H1 (cell line): Measurements from ENCODE around the gene GASK1B. TPM values are rescaled to one million over a fixed set of nuclear protein-coding genes. Genes with fewer than 3 reads are reported as not detected.

Experiments
- CTCF ChIA-PET: fragments of 300-600 bp; sonication (Branson Sonifier 250); formaldehyde crosslinking; loops from one replicate; lab custom pipeline; 2021; ENCODE audit not compliant: partially characterized antibody; lab: Charles Lee
- POLR2A ChIA-PET: fragments of 300-600 bp; sonication (Branson Sonifier 250); formaldehyde crosslinking; loops from one replicate; lab custom pipeline; 2021; ENCODE audit warnings: inconsistent platforms; ENCODE audit not compliant: partially characterized antibody; lab: Charles Lee
- DNase-seq, 2 experiments: peaks; one replicate each; pipeline versions ENCODE4 v3.0.0 to v3.0.0-alpha.2; 2010 to 2022; ENCODE audit warnings: low spot score in 2 of 2, low read depth in 1 of 2, mixed read lengths in 1 of 2
- FAIRE-seq: peaks from 2 replicates; lab custom pipeline; 2011; peaks lifted over from hg19 to GRCh38; lab: Jason Lieb, UNC
- H2AFZ ChIP-seq: 2 replicates; pipeline ENCODE4 v1.8.1; 2012; ENCODE audit warnings: low read length, inconsistent platforms
- H2AK5ac ChIP-seq: 2 replicates; pipeline ENCODE4 v1.6.1; 2013; ENCODE audit warnings: low read depth, low read length
- H2BK120ac ChIP-seq: replicated peaks from 2 replicates; pipeline ENCODE3; 2013; ENCODE audit warnings: low read depth, low read length, inconsistent platforms
- H2BK12ac ChIP-seq: 2 replicates; pipeline ENCODE4 v1.6.1; 2013; ENCODE audit warnings: low read depth, low read length
- H2BK15ac ChIP-seq: 2 replicates; pipeline ENCODE4 v1.6.1; 2013; ENCODE audit warnings: low read length
- H2BK20ac ChIP-seq: 2 replicates; pipeline ENCODE4 v1.6.1; 2013; ENCODE audit warnings: low read length
- H2BK5ac ChIP-seq: 2 replicates; pipeline ENCODE4 v1.6.1; 2013; ENCODE audit warnings: low read depth, low read length
- H3K14ac ChIP-seq: 2 replicates; pipeline ENCODE4 v1.6.1; 2013; ENCODE audit warnings: inconsistent platforms; ENCODE audit not compliant: insufficient read length
- H3K18ac ChIP-seq: 2 replicates; pipeline ENCODE4 v1.6.1; 2013; ENCODE audit warnings: low read length; ENCODE audit errors: extremely low read depth
- H3K23ac ChIP-seq: 2 replicates; pipeline ENCODE4 v1.6.1; 2013; ENCODE audit warnings: inconsistent platforms; ENCODE audit not compliant: insufficient read length
- H3K23me2 ChIP-seq: 2 replicates; pipeline ENCODE4 v1.6.1; 2013; ENCODE audit warnings: low read depth, low read length
- H3K27ac ChIP-seq: 2 replicates; pipeline ENCODE4 v1.6.1; 2011; ENCODE audit warnings: low read depth, low read length, inconsistent platforms
- H3K27me3 ChIP-seq, 4 experiments: replicated peaks in 1 of 4; 1 replicate in 1 of 4; 2 replicates in 3 of 4; pipeline versions ENCODE4 v1.6.1 to v1.8.1; 2011 to 2013; ENCODE audit warnings: low read length in 3 of 4, mild to moderate bottlenecking in 3 of 4, inconsistent platforms in 2 of 4, mixed read lengths in 2 of 4, moderate library complexity in 1 of 4; ENCODE audit not compliant: control insufficient read depth in 3 of 4, insufficient read depth in 3 of 4; ENCODE audit errors: extremely low read depth in 1 of 4
- H3K36me3 ChIP-seq, 4 experiments: 2 replicates each; pipeline versions ENCODE4 v1.6.1 to v1.8.1; 2011 to 2013; ENCODE audit warnings: mild to moderate bottlenecking in 4 of 4, low read length in 3 of 4, moderate library complexity in 2 of 4, control low read depth in 1 of 4, inconsistent platforms in 1 of 4; ENCODE audit not compliant: insufficient read depth in 4 of 4, control insufficient read depth in 2 of 4
- H3K4ac ChIP-seq: replicated peaks from 2 replicates; pipeline ENCODE3; 2013; ENCODE audit warnings: low read length, low read depth, mixed read lengths, inconsistent platforms; ENCODE audit not compliant: insufficient read length
- H3K4me1 ChIP-seq, 4 experiments: replicated peaks in 1 of 4; 1 replicate in 1 of 4; 2 replicates in 3 of 4; pipeline versions ENCODE4 v1.6.1 to v1.8.1; 2011 to 2013; ENCODE audit warnings: low read length in 3 of 4, inconsistent platforms in 2 of 4, mixed read lengths in 1 of 4; ENCODE audit not compliant: insufficient read depth in 4 of 4, control insufficient read depth in 3 of 4
- H3K4me2 ChIP-seq, 2 experiments: 2 replicates each; pipeline versions ENCODE4 v1.6.1 to v1.8.1; 2011 to 2013; ENCODE audit warnings: low read depth in 2 of 2, low read length in 2 of 2, control low read depth in 1 of 2, inconsistent platforms in 1 of 2, mild to moderate bottlenecking in 1 of 2; ENCODE audit not compliant: insufficient read depth in 1 of 2
- H3K4me3 ChIP-seq, 4 experiments: fragments of 200-600, 300-600 bp in 1 of 4; sonication (generic), shearing (Covaris generic), sonication (Bioruptor Twin) in 1 of 4; 2 replicates each; pipeline versions ENCODE4 v1.5.1 to v1.8.1; 2011 to 2016; ENCODE audit warnings: low read length in 4 of 4, low read depth in 3 of 4, control low read depth in 2 of 4, inconsistent platforms in 2 of 4, mild to moderate bottlenecking in 2 of 4, mixed read lengths in 1 of 4, moderate library complexity in 1 of 4; ENCODE audit not compliant: insufficient read depth in 2 of 4; ENCODE audit errors: extremely low read depth in 1 of 4
- H3K56ac ChIP-seq: replicated peaks from 2 replicates; pipeline ENCODE3; 2013; ENCODE audit warnings: low read depth, mild to moderate bottlenecking, mixed read lengths, low read length, inconsistent platforms; ENCODE audit not compliant: insufficient read length
- H3K79me1 ChIP-seq: 2 replicates; pipeline ENCODE4 v1.6.1; 2013; ENCODE audit warnings: low read depth, low read length, control low read depth
- H3K79me2 ChIP-seq, 2 experiments: 2 replicates each; pipeline versions ENCODE4 v1.6.1 to v1.8.1; 2012 to 2013; ENCODE audit warnings: low read length in 2 of 2, mild to moderate bottlenecking in 2 of 2, inconsistent platforms in 1 of 2; ENCODE audit not compliant: insufficient read depth in 2 of 2, control insufficient read depth in 1 of 2
- H3K9ac ChIP-seq, 4 experiments: replicated peaks in 1 of 4; 1 replicate in 1 of 4; 2 replicates in 3 of 4; pipeline versions ENCODE4 v1.6.1 to v1.8.1; 2011 to 2013; ENCODE audit warnings: low read depth in 3 of 4, low read length in 3 of 4, control low read depth in 2 of 4, mild to moderate bottlenecking in 2 of 4, moderate library complexity in 2 of 4, inconsistent platforms in 1 of 4; ENCODE audit errors: extremely low read depth in 1 of 4
- H3K9me3 ChIP-seq, 2 experiments: 2 replicates each; pipeline versions ENCODE4 v1.6.1 to v1.8.1; 2012 to 2013; ENCODE audit warnings: mild to moderate bottlenecking in 2 of 2, moderate library complexity in 2 of 2, control low read depth in 1 of 2, inconsistent platforms in 1 of 2, low read depth in 1 of 2, low read length in 1 of 2, mixed read lengths in 1 of 2; ENCODE audit not compliant: insufficient read depth in 2 of 2
- H4K20me1 ChIP-seq, 2 experiments: replicated peaks in 1 of 2; 2 replicates each; pipeline versions ENCODE3 to v1.8.1; 2011 to 2013; ENCODE audit warnings: inconsistent platforms in 2 of 2, low read length in 2 of 2, mild to moderate bottlenecking in 1 of 2; ENCODE audit not compliant: insufficient read depth in 2 of 2, control insufficient read depth in 1 of 2
- H4K5ac ChIP-seq: 2 replicates; pipeline ENCODE4 v1.6.1; 2013; ENCODE audit warnings: low read length, low read depth, mixed read lengths, inconsistent platforms; ENCODE audit not compliant: insufficient read length
- H4K8ac ChIP-seq: 2 replicates; pipeline ENCODE4 v1.8.0; 2013; ENCODE audit warnings: mild to moderate bottlenecking, moderate library complexity, low read length, inconsistent platforms; ENCODE audit not compliant: insufficient read depth; ENCODE audit errors: extremely low read depth
- H4K91ac ChIP-seq: replicated peaks from 2 replicates; pipeline ENCODE3; 2013; ENCODE audit warnings: low read length, mixed read lengths, inconsistent platforms; ENCODE audit not compliant: insufficient read length
- HDAC2 ChIP-seq, 2 experiments: fragments of 300-600 bp in 1 of 2; sonication (generic) in 1 of 2; IDR thresholded peaks; 2 replicates each; pipeline ENCODE4 v1.6.1; 2011 to 2012; ENCODE audit warnings: low read depth in 2 of 2, low read length in 2 of 2, mild to moderate bottlenecking in 2 of 2, moderate library complexity in 2 of 2, borderline replicate concordance in 1 of 2, inconsistent platforms in 1 of 2
- SAP30 ChIP-seq: fragments of 300-600 bp; sonication (generic); IDR thresholded peaks from 2 replicates; pipeline ENCODE4 v1.7.1; 2012; ENCODE audit warnings: low read length, moderate library complexity, mild to moderate bottlenecking, inconsistent platforms; ENCODE audit not compliant: insufficient read depth, insufficient replicate concordance
- SP1 ChIP-seq: IDR thresholded peaks from 2 replicates; pipeline ENCODE4 v1.6.1; 2011; ENCODE audit warnings: low read depth, low read length
- TCF12 ChIP-seq: IDR thresholded peaks from 2 replicates; pipeline ENCODE4 v1.6.1; 2011; ENCODE audit warnings: low read depth, mild to moderate bottlenecking, low read length
- WGBS, 2 experiments: shearing (Covaris generic) in 1 of 2; methylation state at CpG; one replicate each; pipeline versions ENCODE4 v1.1.6 to v1.1.7; 2013 to 2015; ENCODE audit warnings: low lambda C conversion rate in 2 of 2, mixed read lengths in 2 of 2, inconsistent platforms in 1 of 2, low coverage in 1 of 2, missing lambda C conversion rate in 1 of 2; ENCODE audit not compliant: insufficient replicate concordance in 2 of 2, insufficient coverage in 1 of 2, insufficient read length in 1 of 2; ENCODE audit errors: extremely low coverage in 1 of 2, missing lambda C conversion rate in 1 of 2; 5-methylcytosine and 5-hydroxymethylcytosine counted together
- polyA plus RNA-seq, 7 experiments: library from polyadenylated mRNA; depleted of rRNA in 3 of 7; stranded (reverse) in 5 of 7; unstranded in 2 of 7; fragments of >200 nt in 5 of 7; fragments of 200-250 nt in 2 of 7; gene quantifications; 1 replicate in 5 of 7; 2 replicates in 1 of 7; 4 replicates in 1 of 7; pipeline versions ENCODE4 v1.2.1 to v1.2.3, GENCODE V29; 2011 to 2013; ENCODE audit warnings: missing spikeins in 2 of 7, mixed read lengths in 2 of 7
- total RNA-seq: library from RNA; stranded (reverse); fragmentation: NEBNext Ultra II Directional; extraction: Animal tissue kit (Norgen Biotek cat#: 25700); gene quantifications from 2 replicates; pipeline ENCODE4 v1.2.1, GENCODE V29; 2021

Gene GASK1B
- total and polyA plus RNA-seq, 2 of the 8 experiments (the other 6 are each of a cell fraction or from before 2014, with no cell fraction given), result not detected

- Histone ChIP-seq H2AFZ (no peak overlapping the region), H2AK5ac (no peak overlapping the region), H3K18ac (no peak overlapping the region), H3K36me3 (no peaks in the 10 kb centered on the region), H2BK15ac (no peak overlapping the region), H4K5ac (no peak overlapping the region), H3K56ac (no peak overlapping the region), H3K4me3 (no peak overlapping the region), H3K23ac (no peak overlapping the region), H3K4me2 (no peak overlapping the region), H4K8ac (no peak overlapping the region), H3K14ac (no peak overlapping the region), H3K4me1 (no peaks in the 10 kb centered on the region), H3K27ac (no peak overlapping the region), H3K4ac (no peak overlapping the region), H3K79me2 (no peaks in the 10 kb centered on the region), H3K23me2 (no peaks in the 10 kb centered on the region), H3K9me3 (no peaks in the 10 kb centered on the region), H2BK120ac (no peak overlapping the region), H4K91ac (no peak overlapping the region), H2BK20ac (no peak overlapping the region)
- DNase-seq (no peak), FAIRE-seq (no peak)
- CTCF ChIA-PET, result interaction anchor here (0.7 kb wide), 1 partner anchor 1503 kb away, joined by 3 read pairs; no protein-coding TSS in a partner anchor
- POLR2A ChIA-PET, result no interaction called here
- no peak for TF ChIP-seq TCF12
- TF ChIP-seq HDAC2 (IDR thresholded peaks at IDR 0.05; ENCODE audit: borderline replicate concordance in 1 of 2, low read depth in 2 of 2, low read length in 2 of 2), result no peak
- TF ChIP-seq SP1, result no peak
- no peak for TF ChIP-seq SAP30
- TF ChIP-seq, all 59 proteins: peak for 0
- Histone ChIP-seq H2BK12ac (no peak overlapping the region), H3K79me1 (no peaks in the 10 kb centered on the region), H3K27me3 (no peaks in the 10 kb centered on the region; a peak in 1 of 7 replicates), H3K9ac (no peak overlapping the region), H4K20me1 (no peaks in the 10 kb centered on the region), H2BK5ac (no peak overlapping the region)
- 94% methylated on average over 2 of the region's 2 CpGs; no CpG with 5 or more reads in 1 of the 2 experiments for WGBS, 2 experiments
These were observed 43.1 kb downstream of the GASK1B start for GRCh38 chr4:158129694-158130093.
